Nephron (organoid): ENCODE data around the gene JAKMIP1.
"Not testable (repeated sequence)": the region's sequence is repeated elsewhere in the genome, so short reads cannot be mapped to it uniquely, and the experiment has no call there.

Source experiments
- H3K27ac Mint-ChIP-seq, 3 experiments: 2 replicates each; pipeline ENCODE4 v1.8.0; 2020; ENCODE audit warnings: mixed read lengths in 3 of 3, mild to moderate bottlenecking in 2 of 3, moderate library complexity in 1 of 3
- H3K27me3 Mint-ChIP-seq: 2 replicates; pipeline ENCODE4 v1.8.0; 2021; ENCODE audit warnings: low read depth, mild to moderate bottlenecking, moderate library complexity, mixed read lengths
- H3K36me3 Mint-ChIP-seq: 2 replicates; pipeline ENCODE4 v1.8.0; 2020; ENCODE audit warnings: low read depth, mixed read lengths
- H3K4me1 Mint-ChIP-seq: 2 replicates; pipeline ENCODE4 v1.8.0; 2020; ENCODE audit warnings: mixed read lengths
- H3K4me3 Mint-ChIP-seq, 3 experiments: 2 replicates each; pipeline ENCODE4 v1.8.0; 2020; ENCODE audit warnings: mild to moderate bottlenecking in 3 of 3, mixed read lengths in 3 of 3, moderate library complexity in 2 of 3
- H3K9me3 Mint-ChIP-seq: 2 replicates; pipeline ENCODE4 v1.8.0; 2020; ENCODE audit warnings: mixed read lengths
- TF ChIP-seq, protein P1 (sequence below), 3 experiments: fragments of 200-600 bp; sonication (generic); IDR thresholded peaks; one replicate each; pipeline ENCODE4 v1.5.0; 2021; ENCODE audit warnings: antibody characterized with exemption in 3 of 3; ENCODE audit not compliant: unreplicated experiment in 3 of 3

Gene JAKMIP1

DNA sequence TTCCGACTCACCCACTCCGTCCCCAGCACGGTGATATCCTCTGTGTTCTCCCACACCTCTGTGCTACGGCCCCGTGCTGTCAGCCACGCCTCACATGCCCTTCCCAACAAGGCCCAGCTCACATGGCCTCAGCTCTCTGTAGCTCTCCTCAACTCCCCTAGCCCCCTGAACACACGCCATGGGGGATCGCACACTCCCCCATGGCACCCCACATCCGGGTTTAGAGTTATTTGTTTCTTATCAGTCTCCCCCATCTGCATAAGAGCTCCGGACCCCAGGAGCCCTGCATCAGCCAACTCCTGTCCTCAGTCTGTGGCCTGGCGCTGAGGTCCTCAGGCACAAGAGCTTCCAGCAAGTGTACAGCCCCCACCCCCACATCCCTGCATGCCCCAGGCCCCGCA lies 189.1 kb downstream of the JAKMIP1 start:
- Mint-ChIP-seq H3K27ac (no peak overlapping the region), H3K27me3 (peaks cover 58% of the 10 kb centered on the region), H3K9me3 (no peaks in the 10 kb centered on the region), H3K4me1 (no peaks in the 10 kb centered on the region), H3K36me3 (no peaks in the 10 kb centered on the region), H3K4me3 (no peak overlapping the region)
- TF ChIP-seq, protein P1, sequence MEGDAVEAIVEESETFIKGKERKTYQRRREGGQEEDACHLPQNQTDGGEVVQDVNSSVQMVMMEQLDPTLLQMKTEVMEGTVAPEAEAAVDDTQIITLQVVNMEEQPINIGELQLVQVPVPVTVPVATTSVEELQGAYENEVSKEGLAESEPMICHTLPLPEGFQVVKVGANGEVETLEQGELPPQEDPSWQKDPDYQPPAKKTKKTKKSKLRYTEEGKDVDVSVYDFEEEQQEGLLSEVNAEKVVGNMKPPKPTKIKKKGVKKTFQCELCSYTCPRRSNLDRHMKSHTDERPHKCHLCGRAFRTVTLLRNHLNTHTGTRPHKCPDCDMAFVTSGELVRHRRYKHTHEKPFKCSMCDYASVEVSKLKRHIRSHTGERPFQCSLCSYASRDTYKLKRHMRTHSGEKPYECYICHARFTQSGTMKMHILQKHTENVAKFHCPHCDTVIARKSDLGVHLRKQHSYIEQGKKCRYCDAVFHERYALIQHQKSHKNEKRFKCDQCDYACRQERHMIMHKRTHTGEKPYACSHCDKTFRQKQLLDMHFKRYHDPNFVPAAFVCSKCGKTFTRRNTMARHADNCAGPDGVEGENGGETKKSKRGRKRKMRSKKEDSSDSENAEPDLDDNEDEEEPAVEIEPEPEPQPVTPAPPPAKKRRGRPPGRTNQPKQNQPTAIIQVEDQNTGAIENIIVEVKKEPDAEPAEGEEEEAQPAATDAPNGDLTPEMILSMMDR (IDR thresholded peaks at IDR 0.05; ENCODE audit: unreplicated experiment in 3 of 3): no peak

DNA sequence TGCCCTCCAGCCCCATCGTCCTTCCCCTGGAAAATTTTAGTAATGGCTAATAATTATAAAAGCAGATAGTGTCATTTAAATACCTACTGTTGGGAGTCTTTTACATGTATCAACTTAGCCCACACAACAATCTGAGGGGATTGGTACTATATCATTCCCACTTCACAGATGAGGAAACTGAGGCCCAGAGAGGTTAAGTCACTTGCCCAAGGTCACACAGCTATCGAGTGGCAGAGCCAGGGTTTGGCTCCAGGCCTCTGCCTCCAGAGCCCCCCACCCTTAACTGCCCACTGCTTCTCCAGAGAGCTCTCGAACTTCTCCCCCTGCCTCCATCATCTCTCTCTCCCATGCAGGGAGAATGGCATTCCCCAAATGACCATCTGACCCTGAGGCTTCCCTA lies 189.6 kb downstream of the JAKMIP1 start:
- Mint-ChIP-seq H3K4me1 (no peaks in the 10 kb centered on the region), H3K9me3 (no peaks in the 10 kb centered on the region), H3K27ac (no peak overlapping the region), H3K4me3 (no peak overlapping the region), H3K36me3 (no peaks in the 10 kb centered on the region), H3K27me3 (peaks cover 63% of the 10 kb centered on the region)
- TF ChIP-seq, protein P1 (IDR thresholded peaks at IDR 0.05; ENCODE audit: unreplicated experiment in 3 of 3): no peak

DNA sequence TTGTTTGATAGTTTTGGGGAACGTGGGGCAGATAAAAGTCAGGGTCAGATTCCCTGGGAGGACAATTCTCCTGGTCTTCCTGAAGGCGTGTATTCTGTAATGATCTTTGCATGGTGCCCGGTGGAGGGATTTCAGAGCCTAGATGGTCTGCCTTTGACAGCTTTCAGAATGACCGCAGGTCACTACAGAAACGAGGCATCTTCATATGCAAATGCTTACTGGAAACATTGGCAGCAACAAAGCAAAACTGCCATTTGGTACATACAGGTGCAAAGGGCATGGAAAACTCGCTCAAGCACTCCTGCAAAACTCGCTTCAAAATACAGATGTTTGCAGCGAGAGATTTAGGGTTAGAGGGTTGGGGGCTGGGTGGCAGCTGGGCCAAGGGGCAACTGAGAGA lies 190.9 kb downstream of the JAKMIP1 start:
- Mint-ChIP-seq H3K4me3 (no peak overlapping the region), H3K27me3 (peaks cover 66% of the 10 kb centered on the region), H3K9me3 (no peaks in the 10 kb centered on the region), H3K27ac (no peak overlapping the region), H3K4me1 (no peaks in the 10 kb centered on the region), H3K36me3 (no peaks in the 10 kb centered on the region)
- TF ChIP-seq, protein P1 (IDR thresholded peaks at IDR 0.05; ENCODE audit: unreplicated experiment in 3 of 3): no peak

DNA sequence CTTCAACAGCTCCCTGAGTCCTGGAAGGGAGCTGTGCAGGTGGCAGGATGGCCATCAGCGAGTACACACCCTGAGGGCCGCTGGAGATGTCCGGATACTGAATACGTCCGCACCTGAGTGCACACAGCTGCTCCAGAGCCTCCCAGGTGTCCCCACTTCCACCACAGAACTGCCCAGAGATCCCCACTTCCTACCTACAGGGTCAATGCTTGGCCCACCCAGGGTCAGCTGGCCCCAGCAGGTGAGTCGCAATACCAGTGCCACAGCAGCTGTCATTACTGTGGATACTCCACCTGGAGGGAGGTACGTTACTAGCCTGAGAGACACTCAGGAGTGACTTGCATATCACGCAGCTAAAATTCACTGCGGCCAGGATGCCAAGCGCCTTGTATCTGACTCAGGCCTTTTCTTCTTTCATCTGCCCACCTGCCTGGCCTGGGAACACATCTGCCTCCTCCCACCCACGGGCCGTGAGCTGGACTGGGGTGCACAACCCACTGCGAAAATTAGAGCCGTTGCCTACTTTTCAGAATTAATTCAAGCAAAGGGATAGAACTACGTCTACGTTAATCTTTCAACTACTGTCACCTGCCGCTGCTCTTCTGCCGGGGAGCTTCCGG lies 191.5 kb downstream of the JAKMIP1 start:
- H3K4me3 Mint-ChIP-seq: no peak overlapping the region
- H3K27me3 Mint-ChIP-seq: peaks cover 66% of the 10 kb centered on the region
- TF ChIP-seq, protein P1 (IDR thresholded peaks at IDR 0.05; ENCODE audit: unreplicated experiment in 3 of 3): no peak
- no peak overlapping the region for H3K27ac Mint-ChIP-seq
- H3K4me1 Mint-ChIP-seq: no peaks in the 10 kb centered on the region
- H3K9me3 Mint-ChIP-seq: no peaks in the 10 kb centered on the region
- H3K36me3 Mint-ChIP-seq: no peaks in the 10 kb centered on the region

DNA sequence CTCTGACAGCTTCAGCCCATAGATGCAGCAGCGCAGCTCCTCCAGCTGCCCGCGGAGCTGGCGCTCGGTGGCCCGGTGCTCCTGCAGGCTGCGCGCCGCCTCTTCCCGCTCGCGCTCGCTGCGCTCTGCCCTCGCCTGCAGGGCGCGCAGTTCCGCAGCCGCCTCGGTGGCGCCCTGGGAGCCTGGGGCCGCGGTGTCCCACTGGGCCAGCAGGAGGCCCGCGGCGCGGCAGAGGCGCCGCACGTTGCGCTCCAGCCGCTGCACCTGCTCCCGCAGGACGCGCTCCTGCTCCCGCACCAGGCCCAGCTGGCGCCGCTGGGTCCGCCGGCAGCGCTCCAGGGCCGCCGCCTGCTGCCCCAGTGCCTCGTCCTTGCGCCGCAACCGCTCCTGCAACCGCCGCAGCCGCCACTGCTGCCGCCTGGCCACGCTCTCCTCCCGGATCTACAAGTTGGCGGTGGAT lies 192.2 kb downstream of the JAKMIP1 start:
- H3K4me3 Mint-ChIP-seq: no peak overlapping the region
- no peaks in the 10 kb centered on the region for H3K9me3 Mint-ChIP-seq
- no peaks in the 10 kb centered on the region for H3K36me3 Mint-ChIP-seq
- H3K4me1 Mint-ChIP-seq: no peaks in the 10 kb centered on the region
- TF ChIP-seq, protein P1 (IDR thresholded peaks at IDR 0.05; ENCODE audit: unreplicated experiment in 3 of 3): no peak
- no peak overlapping the region for H3K27ac Mint-ChIP-seq
- H3K27me3 Mint-ChIP-seq: peaks cover 66% of the 10 kb centered on the region

DNA sequence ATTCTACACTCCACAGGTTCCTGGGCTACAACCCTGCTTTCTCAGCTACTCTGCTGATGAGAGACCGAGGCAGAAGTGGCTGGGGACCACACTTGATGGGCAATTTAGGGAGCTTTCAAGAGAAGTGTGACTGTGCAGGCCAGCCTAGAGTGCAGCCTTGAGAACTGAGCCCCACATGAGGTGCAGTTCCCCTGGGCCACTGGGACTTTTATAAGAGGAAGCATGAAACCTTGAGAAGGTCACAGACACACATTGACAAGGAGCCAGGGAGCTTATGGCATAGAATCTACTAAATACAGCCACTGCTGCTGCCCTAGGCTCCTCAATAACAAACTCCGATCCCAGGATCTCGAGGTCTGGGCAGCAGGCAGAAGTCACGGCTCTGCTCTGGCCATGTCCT lies 195.2 kb downstream of the JAKMIP1 start:
- TF ChIP-seq, protein P1 (IDR thresholded peaks at IDR 0.05; ENCODE audit: unreplicated experiment in 3 of 3): no peak

DNA sequence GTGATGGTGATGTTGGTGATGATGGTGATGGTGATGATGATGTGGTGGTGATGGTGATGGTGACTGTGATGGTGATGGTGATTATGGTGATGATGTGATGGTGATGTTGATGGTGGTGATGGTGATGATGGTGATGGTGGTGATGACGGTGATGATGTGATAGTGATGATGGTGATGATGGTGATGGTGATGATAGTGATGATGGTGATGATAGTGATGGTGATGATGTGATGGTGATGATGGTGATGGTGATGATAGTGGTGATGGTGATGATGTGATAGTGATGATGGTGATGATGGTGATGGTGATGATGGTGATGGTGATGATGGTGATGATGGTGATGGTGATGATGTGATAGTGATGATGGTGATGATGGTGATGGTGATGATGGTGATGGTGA lies 196.9 kb downstream of the JAKMIP1 start:
- not testable (repeated sequence) for H3K9me3 Mint-ChIP-seq, H3K36me3 Mint-ChIP-seq, H3K27ac Mint-ChIP-seq, H3K4me3 Mint-ChIP-seq, H3K4me1 Mint-ChIP-seq
- H3K27me3 Mint-ChIP-seq: peaks cover 64% of the 10 kb centered on the region

More for the DNA sequence above, 195.2 kb downstream of the JAKMIP1 start:
- Mint-ChIP-seq H3K4me1 (no peaks in the 10 kb centered on the region), H3K27me3 (peaks cover 71% of the 10 kb centered on the region), H3K4me3 (no peak overlapping the region), H3K27ac (no peak overlapping the region), H3K9me3 (peaks cover 3% of the 10 kb centered on the region), H3K36me3 (no peaks in the 10 kb centered on the region)
